B cell (primary cell): ENCODE measurements around the gene RALGAPA2. TPM values are rescaled to one million over a fixed set of nuclear protein-coding genes. Genes with fewer than 3 reads are reported as not detected.

ENCODE experiments used
- ATAC-seq: fragments of 200-7000 bp; cut with Tn5 transposase; one replicate; pipeline ENCODE4 v1.10.0; 2021; ENCODE audit warnings: low read depth, mild to moderate bottlenecking, moderate number of reproducible peaks, moderate library complexity
- CTCF ChIA-PET: fragments of 350-600 bp; sonication (Branson Sonifier 250); formaldehyde crosslinking; loops from one replicate; lab custom pipeline; 2021; ENCODE audit warnings: antibody characterized with exemption, inconsistent platforms; lab: Charles Lee
- POLR2A ChIA-PET: fragments of 350-600 bp; sonication (Branson Sonifier 250); formaldehyde crosslinking; loops from one replicate; lab custom pipeline; 2021; ENCODE audit warnings: antibody characterized with exemption; lab: Charles Lee
- DNase-seq: peaks from one replicate; pipeline ENCODE4 v3.0.0; 2013
- H2AFZ ChIP-seq: 2 replicates; pipeline ENCODE4 v1.6.1; 2012; ENCODE audit warnings: mild to moderate bottlenecking, low read depth, low read length; ENCODE audit not compliant: insufficient read depth, poor library complexity, severe bottlenecking
- H3K27ac ChIP-seq, 2 donors: 1 replicate in 1 of 2; 2 replicates in 1 of 2; pipeline ENCODE4 v1.5.1; 2012 to 2013; ENCODE audit warnings: low read length in 2 of 2, mild to moderate bottlenecking in 2 of 2, moderate library complexity in 1 of 2
- H3K27me3 ChIP-seq, 4 experiments: fragments of 200-600 bp in 1 of 4; sonication (generic) in 1 of 4; replicated peaks in 1 of 4; 1 replicate in 2 of 4; 2 replicates in 2 of 4; pipeline versions ENCODE4 v1.6.1 to v1.7.0; 2013 to 2016; ENCODE audit warnings: low read length in 3 of 4, mild to moderate bottlenecking in 2 of 4, mixed read lengths in 1 of 4, moderate library complexity in 1 of 4; ENCODE audit not compliant: insufficient read depth in 4 of 4, control insufficient read depth in 3 of 4; ENCODE audit errors: control extremely low read depth in 1 of 4
- H3K36me3 ChIP-seq, 2 experiments: replicated peaks in 1 of 2; 1 replicate in 1 of 2; 2 replicates in 1 of 2; pipeline versions ENCODE4 v1.6.1 to v1.7.1; 2013; ENCODE audit warnings: low read length in 1 of 2; ENCODE audit not compliant: insufficient read depth in 2 of 2, control insufficient read depth in 1 of 2; ENCODE audit errors: control extremely low read depth in 1 of 2, extremely low read depth in 1 of 2
- H3K4me1 ChIP-seq, 2 donors: fragments of 200-600 bp in 1 of 2; sonication (generic) in 1 of 2; 1 replicate in 1 of 2; 2 replicates in 1 of 2; pipeline versions ENCODE4 v1.5.1 to v1.6.1; 2013 to 2017; ENCODE audit warnings: low read length in 2 of 2; ENCODE audit not compliant: control insufficient read depth in 2 of 2, insufficient read depth in 2 of 2
- H3K4me2 ChIP-seq: replicated peaks from 2 replicates; pipeline ENCODE3; 2012; ENCODE audit warnings: mild to moderate bottlenecking, low read depth, low read length; ENCODE audit not compliant: poor library complexity, severe bottlenecking
- H3K4me3 ChIP-seq, 5 experiments: fragments of 200-600 bp in 1 of 5; sonication (generic) in 1 of 5; 1 replicate in 3 of 5; 2 replicates in 2 of 5; pipeline versions ENCODE4 v1.5.1 to v1.7.0; 2011 to 2016; ENCODE audit warnings: low read length in 4 of 5, mild to moderate bottlenecking in 4 of 5, low read depth in 2 of 5, control low read depth in 1 of 5, moderate library complexity in 1 of 5; ENCODE audit not compliant: insufficient read depth in 1 of 5; ENCODE audit errors: control extremely low read depth in 1 of 5, extremely low read depth in 1 of 5
- H3K79me2 ChIP-seq: fragments of 200-600 bp; sonication (generic); one replicate; pipeline ENCODE4 v1.6.0; 2016; ENCODE audit warnings: low read length; ENCODE audit not compliant: control insufficient read depth, insufficient read depth
- H3K9ac ChIP-seq: fragments of 200-600 bp; sonication (generic); 2 replicates; pipeline ENCODE4 v1.6.1; 2017; ENCODE audit warnings: mild to moderate bottlenecking, low read length, moderate library complexity
- H3K9me3 ChIP-seq, 3 donors: one replicate each; pipeline versions ENCODE4 v1.6.1 to v1.7.1; 2013; ENCODE audit warnings: low read length in 2 of 3; ENCODE audit not compliant: control insufficient read depth in 2 of 3, insufficient read depth in 1 of 3; ENCODE audit errors: control extremely low read depth in 1 of 3
- H4K20me1 ChIP-seq: 2 replicates; pipeline ENCODE4 v1.6.0; 2012; ENCODE audit warnings: mild to moderate bottlenecking, low read length; ENCODE audit not compliant: insufficient read depth, control insufficient read depth, poor library complexity, severe bottlenecking
- H3K27ac Mint-ChIP-seq: one replicate; pipeline ENCODE4 v1.8.0; 2021; ENCODE audit warnings: mixed read lengths
- H3K27me3 Mint-ChIP-seq: one replicate; pipeline ENCODE4 v1.8.0; 2021; ENCODE audit warnings: mixed read lengths
- H3K4me1 Mint-ChIP-seq: one replicate; pipeline ENCODE4 v1.8.0; 2021; ENCODE audit warnings: mixed read lengths
- H3K4me3 Mint-ChIP-seq: one replicate; pipeline ENCODE4 v1.8.0; 2021; ENCODE audit warnings: mixed read lengths
- H3K9me3 Mint-ChIP-seq: one replicate; pipeline ENCODE4 v1.8.0; 2022; ENCODE audit warnings: mixed read lengths; ENCODE audit not compliant: insufficient read depth
- EZH2 ChIP-seq: IDR thresholded peaks from 2 replicates; pipeline ENCODE4 v1.6.1; 2012; ENCODE audit warnings: borderline replicate concordance, low read depth, mild to moderate bottlenecking, moderate library complexity, low read length; ENCODE audit not compliant: insufficient read depth, poor library complexity, severe bottlenecking
- WGBS: methylation state at CpG from one replicate; pipeline ENCODE4 v1.1.5; 2013; ENCODE audit warnings: missing lambda C conversion rate; ENCODE audit not compliant: insufficient coverage; 5-methylcytosine and 5-hydroxymethylcytosine counted together
- intact Hi-C: fragments of 100-400 bp; cut with micrococcal nuclease; formaldehyde crosslinking; loops from one replicate; pipeline ENCODE4 v1.10.0; 2022
- polyA plus RNA-seq: library from polyadenylated mRNA; depleted of rRNA; stranded (reverse); fragments of >200 nt; gene quantifications from 2 replicates; pipeline ENCODE4 v1.2.3, GENCODE V29; 2012
- total RNA-seq, 2 donors: library from RNA; stranded (reverse); fragments of 120-200 nt in 1 of 2; gene quantifications; 1 replicate in 1 of 2; 2 replicates in 1 of 2; pipeline versions ENCODE4 v1.2.3 to v1.2.4, GENCODE V29; 2013 to 2022
- TF ChIP-seq, protein P1 (sequence below): fragments of 200-600 bp; IDR thresholded peaks from one replicate; pipeline ENCODE4 v1.8.0; 2022; ENCODE audit warnings: antibody characterized with exemption, mild to moderate bottlenecking

The RALGAPA2 gene
- total and polyA plus RNA-seq, 2 donors (not counting 1 experiment from before 2014, with no cell fraction given) = 6.4 to 33.1 TPM

DNA sequence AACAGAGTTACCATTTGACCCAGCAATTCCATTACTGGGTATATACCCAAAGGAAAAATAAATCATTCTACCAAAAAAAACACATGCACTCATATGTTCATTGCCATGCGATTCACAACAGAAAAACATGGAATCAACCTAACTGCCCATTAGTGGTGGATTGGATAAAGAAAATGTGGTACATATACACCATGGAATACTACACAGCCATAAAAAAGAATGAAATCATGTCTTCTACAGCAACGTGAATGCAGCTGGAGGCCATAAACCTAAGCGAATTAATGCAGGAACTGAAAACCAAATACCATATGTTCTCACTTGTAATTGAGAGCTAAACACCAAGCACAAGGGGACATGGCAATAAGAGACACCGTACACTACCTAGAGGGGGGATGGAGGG lies 12.5 kb downstream of the RALGAPA2 start:
- Histone ChIP-seq H3K27me3 (no peaks in the 10 kb centered on the region), H3K36me3 (peaks cover 0 to 2% of the 10 kb centered on the region in 2 experiments), H3K4me3 (no peak overlapping the region), H3K9ac (no peak overlapping the region), H3K9me3 (no peaks in the 10 kb centered on the region), H3K4me2 (no peak overlapping the region), H4K20me1 (peaks cover 29% of the 10 kb centered on the region), H2AFZ (no peak overlapping the region), H3K79me2 (peaks cover 80% of the 10 kb centered on the region), H3K27ac (no peak overlapping the region), H3K4me1 (no peaks in the 10 kb centered on the region)
- POLR2A ChIA-PET = no interaction called here
- Mint-ChIP-seq H3K27ac (no peak overlapping the region), H3K4me1 (peaks cover 13% of the 10 kb centered on the region), H3K4me3 (no peak overlapping the region), H3K9me3 (no peaks in the 10 kb centered on the region), H3K27me3 (no peaks in the 10 kb centered on the region)
- WGBS = no CpG with 5 or more reads among the region's 4 CpGs
- DNase-seq (no peak), ATAC-seq (no peak)
- CTCF ChIA-PET = no interaction called here
- no peak for TF ChIP-seq EZH2
- TF ChIP-seq, protein P1, sequence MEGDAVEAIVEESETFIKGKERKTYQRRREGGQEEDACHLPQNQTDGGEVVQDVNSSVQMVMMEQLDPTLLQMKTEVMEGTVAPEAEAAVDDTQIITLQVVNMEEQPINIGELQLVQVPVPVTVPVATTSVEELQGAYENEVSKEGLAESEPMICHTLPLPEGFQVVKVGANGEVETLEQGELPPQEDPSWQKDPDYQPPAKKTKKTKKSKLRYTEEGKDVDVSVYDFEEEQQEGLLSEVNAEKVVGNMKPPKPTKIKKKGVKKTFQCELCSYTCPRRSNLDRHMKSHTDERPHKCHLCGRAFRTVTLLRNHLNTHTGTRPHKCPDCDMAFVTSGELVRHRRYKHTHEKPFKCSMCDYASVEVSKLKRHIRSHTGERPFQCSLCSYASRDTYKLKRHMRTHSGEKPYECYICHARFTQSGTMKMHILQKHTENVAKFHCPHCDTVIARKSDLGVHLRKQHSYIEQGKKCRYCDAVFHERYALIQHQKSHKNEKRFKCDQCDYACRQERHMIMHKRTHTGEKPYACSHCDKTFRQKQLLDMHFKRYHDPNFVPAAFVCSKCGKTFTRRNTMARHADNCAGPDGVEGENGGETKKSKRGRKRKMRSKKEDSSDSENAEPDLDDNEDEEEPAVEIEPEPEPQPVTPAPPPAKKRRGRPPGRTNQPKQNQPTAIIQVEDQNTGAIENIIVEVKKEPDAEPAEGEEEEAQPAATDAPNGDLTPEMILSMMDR = no peak
- intact Hi-C loops = no loop called here

GRCh38 chr20:20699144-20699543 lies 13.3 kb downstream of the RALGAPA2 start:
- Histone ChIP-seq H3K4me3 (no peak overlapping the region), H3K36me3 (peaks cover 0 to 2% of the 10 kb centered on the region in 2 experiments), H4K20me1 (peaks cover 25% of the 10 kb centered on the region), H3K4me2 (no peak overlapping the region), H3K9me3 (no peaks in the 10 kb centered on the region), H3K4me1 (no peaks in the 10 kb centered on the region), H3K27me3 (no peaks in the 10 kb centered on the region), H3K79me2 (peaks cover 79% of the 10 kb centered on the region), H2AFZ (no peak overlapping the region), H3K27ac (no peak overlapping the region), H3K9ac (no peak overlapping the region)
- CTCF ChIA-PET = no interaction called here
- Mint-ChIP-seq H3K27ac (no peak overlapping the region), H3K4me3 (no peak overlapping the region), H3K9me3 (no peaks in the 10 kb centered on the region), H3K4me1 (peaks cover 10% of the 10 kb centered on the region), H3K27me3 (no peaks in the 10 kb centered on the region)
- TF ChIP-seq EZH2 = no peak
- TF ChIP-seq, protein P1 = no peak
- 100% methylated on average over 2 of the region's 3 CpGs for WGBS
- POLR2A ChIA-PET = no interaction called here
- no peak for ATAC-seq
- no peak for DNase-seq
- intact Hi-C loops = no loop called here
